Neural progenitor cell (in vitro differentiated cells): Measurements from ENCODE around the gene MPHOSPH8.

Experiments
- EZH2 ChIP-seq: fragments of 200-600 bp; sonication (generic); IDR thresholded peaks from 2 replicates; pipeline ENCODE4 v1.6.1; 2017; ENCODE audit warnings: antibody characterized with exemption, mild to moderate bottlenecking, moderate library complexity
- TF ChIP-seq, protein P1 (sequence below): fragments of 200-600 bp; sonication (generic); IDR thresholded peaks from 2 replicates; pipeline ENCODE4 v1.5.1; 2017; ENCODE audit warnings: antibody characterized with exemption, mild to moderate bottlenecking

DNA sequence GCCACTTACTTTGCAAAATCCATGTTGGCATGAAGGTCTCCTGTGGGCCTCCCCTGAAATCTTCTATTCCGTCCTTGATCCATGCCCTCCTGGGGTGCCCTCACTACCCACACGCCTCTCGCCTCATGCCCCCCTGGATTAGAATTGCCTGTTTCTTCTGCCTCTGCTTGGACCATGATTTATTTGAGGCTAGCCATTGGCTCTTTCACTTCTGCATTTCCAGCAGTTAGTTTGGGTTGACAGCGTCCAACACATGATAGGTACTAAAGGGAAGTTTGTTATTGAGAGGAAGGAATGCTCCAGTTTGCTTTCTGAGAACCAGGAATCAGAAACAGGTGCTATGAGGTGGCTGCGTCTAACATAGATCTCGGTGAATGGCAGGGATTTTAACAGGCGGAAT lies 41.6 kb upstream of the MPHOSPH8 start:
- TF ChIP-seq, protein P1, sequence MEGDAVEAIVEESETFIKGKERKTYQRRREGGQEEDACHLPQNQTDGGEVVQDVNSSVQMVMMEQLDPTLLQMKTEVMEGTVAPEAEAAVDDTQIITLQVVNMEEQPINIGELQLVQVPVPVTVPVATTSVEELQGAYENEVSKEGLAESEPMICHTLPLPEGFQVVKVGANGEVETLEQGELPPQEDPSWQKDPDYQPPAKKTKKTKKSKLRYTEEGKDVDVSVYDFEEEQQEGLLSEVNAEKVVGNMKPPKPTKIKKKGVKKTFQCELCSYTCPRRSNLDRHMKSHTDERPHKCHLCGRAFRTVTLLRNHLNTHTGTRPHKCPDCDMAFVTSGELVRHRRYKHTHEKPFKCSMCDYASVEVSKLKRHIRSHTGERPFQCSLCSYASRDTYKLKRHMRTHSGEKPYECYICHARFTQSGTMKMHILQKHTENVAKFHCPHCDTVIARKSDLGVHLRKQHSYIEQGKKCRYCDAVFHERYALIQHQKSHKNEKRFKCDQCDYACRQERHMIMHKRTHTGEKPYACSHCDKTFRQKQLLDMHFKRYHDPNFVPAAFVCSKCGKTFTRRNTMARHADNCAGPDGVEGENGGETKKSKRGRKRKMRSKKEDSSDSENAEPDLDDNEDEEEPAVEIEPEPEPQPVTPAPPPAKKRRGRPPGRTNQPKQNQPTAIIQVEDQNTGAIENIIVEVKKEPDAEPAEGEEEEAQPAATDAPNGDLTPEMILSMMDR: no peak
- no peak for TF ChIP-seq EZH2
